ENCODE results near the gene PLA2G12A. TPM values are rescaled to one million over a fixed set of nuclear protein-coding genes. Genes with fewer than 3 reads are reported as not detected.

The PLA2G12A gene
- total and polyA plus RNA-seq, 10 of the 15 experiments (the other 5 are each of a cell fraction or from before 2014, with no cell fraction given) = 3.7 to 36.8 (median 15.5) TPM

DNA sequence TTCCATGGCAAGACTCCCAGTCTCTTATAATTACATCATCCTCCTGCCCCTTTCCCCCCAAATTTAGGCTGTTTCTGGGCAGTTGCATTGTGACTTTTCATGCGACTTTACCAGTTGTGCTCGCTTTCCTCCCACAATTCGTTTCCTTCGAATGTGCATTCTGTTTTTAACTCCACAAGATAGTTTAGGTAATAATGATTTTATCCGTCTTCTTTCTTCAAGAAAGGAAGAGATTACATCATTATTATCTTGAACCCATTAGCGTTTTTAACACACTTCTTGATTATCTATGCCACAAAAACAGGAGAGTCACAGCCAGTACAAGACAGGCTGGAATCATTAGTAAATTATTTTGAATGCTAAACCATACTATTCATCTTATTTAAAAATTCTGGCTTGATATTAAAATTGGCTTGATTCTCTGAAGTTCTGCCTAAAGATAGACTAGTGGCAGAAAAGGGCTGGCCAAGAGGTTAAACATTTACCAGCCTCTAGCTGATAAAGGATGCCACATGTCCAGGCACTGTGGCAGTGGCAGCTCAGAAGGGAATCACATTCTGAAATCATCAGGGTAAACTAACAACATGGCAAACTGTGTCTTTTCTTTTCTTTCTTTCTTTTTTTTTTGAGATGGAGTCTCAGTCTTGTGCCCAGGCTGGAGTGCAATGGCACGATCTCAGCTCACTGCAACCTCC is 19.7 kb upstream of the PLA2G12A start:
- intact Hi-C loops (cut with micrococcal nuclease; ENCODE audit: unreplicated experiment) = no loop called here
- in situ Hi-C loops (cut with MboI) = no loop called here
- no peaks in the 10 kb centered on the region for H3K36me3 ChIP-seq (ENCODE audit: control insufficient read depth in 2 of 2, insufficient read depth in 2 of 2, low read length in 1 of 2)

DNA sequence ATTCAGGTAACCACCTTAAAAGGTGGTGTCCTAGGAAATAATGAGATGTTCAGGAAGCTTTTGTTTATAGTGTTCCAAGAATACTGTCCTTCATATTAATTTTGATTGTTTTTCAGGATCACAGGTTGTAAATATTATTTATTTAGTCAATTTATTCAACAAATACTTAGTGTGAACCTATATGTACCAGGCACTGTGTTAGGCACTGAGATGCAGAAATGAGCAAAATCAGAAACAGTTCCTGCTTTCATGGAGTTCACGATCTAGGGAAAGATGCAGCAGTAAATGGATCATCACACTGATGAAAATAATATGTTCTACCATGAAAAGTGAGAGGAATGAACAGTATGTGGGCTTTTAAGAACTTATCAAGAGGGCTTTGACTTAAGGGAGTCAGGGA is 18.2 kb upstream of the PLA2G12A start:
- H3K79me2 ChIP-seq (ENCODE audit: control insufficient read depth, insufficient read depth, low read length) = no peaks in the 10 kb centered on the region
- no peaks in the 10 kb centered on the region for H3K9me3 ChIP-seq (replicated peaks; ENCODE audit: control insufficient read depth, insufficient read depth, low read length)
- ChIA-PET RAD21 (ENCODE audit: unreplicated experiment) (no interaction called here), SMC1A (ENCODE audit: uncharacterized antibody, unreplicated experiment) (no interaction called here), POLR2A (no interaction called here), CTCF (no interaction called here)
- no peaks in the 10 kb centered on the region for H3K4me1 ChIP-seq (ENCODE audit: control insufficient read depth, insufficient read depth, low read length)
- TF ChIP-seq NFYB (IDR thresholded peaks at IDR 0.05; ENCODE audit: insufficient read depth, low read depth, low read length) = no peak
- no peak for TF ChIP-seq STAT1 (conservative IDR thresholded peaks at IDR 0.05)
- no peak overlapping the region for H2AFZ ChIP-seq (ENCODE audit: control insufficient read depth, low read depth, low read length)
- FAIRE-seq = no peak
- no peak overlapping the region for H3K9ac ChIP-seq (ENCODE audit: control insufficient read depth, insufficient read depth, low read length)
- no peak for ATAC-seq
- intact Hi-C loops (cut with micrococcal nuclease; ENCODE audit: unreplicated experiment) (no loop called here), in situ Hi-C loops (cut with MboI) (no loop called here)
- no peaks in the 10 kb centered on the region for H4K20me1 ChIP-seq (ENCODE audit: control insufficient read depth, insufficient read depth)
- no peak overlapping the region for H3K4me2 ChIP-seq (ENCODE audit: control insufficient read depth, insufficient read depth)
- BruUV-seq (replicated peaks) = no TSS peak
- no peak for DNase-seq (ENCODE audit: low read depth, low spot score)
- H3K4me3 ChIP-seq = no peak overlapping the region
- no peaks in the 10 kb centered on the region for H3K36me3 ChIP-seq (ENCODE audit: control insufficient read depth in 2 of 2, insufficient read depth in 2 of 2, low read length in 1 of 2)
- WGBS (ENCODE audit: insufficient coverage, insufficient replicate concordance, low lambda C conversion rate, missing lambda C conversion rate) = 0% methylated on average over 1 of the region's 1 CpG
- no peaks in the 10 kb centered on the region for H3K27me3 ChIP-seq (replicated peaks in 1 of 2; ENCODE audit: control insufficient read depth in 2 of 2, insufficient read depth in 2 of 2, low read length in 1 of 2)
- no peak overlapping the region for H3K27ac ChIP-seq (ENCODE audit: control insufficient read depth, insufficient read depth)

More for the DNA sequence above, 19.7 kb upstream of the PLA2G12A start:
- Histone ChIP-seq H3K9me3 (replicated peaks; ENCODE audit: control insufficient read depth, insufficient read depth, low read length) (no peaks in the 10 kb centered on the region), H3K4me2 (ENCODE audit: control insufficient read depth, insufficient read depth) (no peak overlapping the region), H4K20me1 (ENCODE audit: control insufficient read depth, insufficient read depth) (no peaks in the 10 kb centered on the region), H3K27ac (ENCODE audit: control insufficient read depth, insufficient read depth) (no peak overlapping the region), H3K4me1 (ENCODE audit: control insufficient read depth, insufficient read depth, low read length) (no peaks in the 10 kb centered on the region), H2AFZ (ENCODE audit: control insufficient read depth, low read depth, low read length) (no peak overlapping the region), H3K4me3 (no peak overlapping the region), H3K79me2 (ENCODE audit: control insufficient read depth, insufficient read depth, low read length) (no peaks in the 10 kb centered on the region), H3K9ac (ENCODE audit: control insufficient read depth, insufficient read depth, low read length) (no peak overlapping the region), H3K27me3 (replicated peaks in 1 of 2; ENCODE audit: control insufficient read depth in 2 of 2, insufficient read depth in 2 of 2, low read length in 1 of 2) (no peaks in the 10 kb centered on the region)
- no peak for ATAC-seq
- WGBS (ENCODE audit: insufficient coverage, insufficient replicate concordance, low lambda C conversion rate, missing lambda C conversion rate) = 56% methylated on average over 7 of the region's 7 CpGs
- TF ChIP-seq MTA2 (IDR thresholded peaks at IDR 0.05; ENCODE audit: low read depth) = no peak
- TF ChIP-seq SUZ12 (IDR thresholded peaks at IDR 0.05; ENCODE audit: unreplicated experiment) = no peak
- no peak for TF ChIP-seq YBX1 (IDR thresholded peaks at IDR 0.05)
- SMC1A ChIA-PET (ENCODE audit: uncharacterized antibody, unreplicated experiment) = no interaction called here
- no peak for FAIRE-seq
- no peak for DNase-seq (ENCODE audit: low read depth, low spot score)
- CTCF ChIA-PET = interaction anchor here (0.6 kb wide), 1 partner anchor 59 kb away, joined by 3 read pairs; no protein-coding TSS in a partner anchor
- RAD21 ChIA-PET (ENCODE audit: unreplicated experiment) = no interaction called here
- POLR2A ChIA-PET = no interaction called here
- BruUV-seq (replicated peaks) = no TSS peak
